CD14-positive monocyte (primary cell): ENCODE results near the gene PAK2. TPM values are rescaled to one million over a fixed set of nuclear protein-coding genes. Genes with fewer than 3 reads are reported as not detected.
"Not testable (repeated sequence)": the region's sequence is repeated elsewhere in the genome, so short reads cannot be mapped to it uniquely, and the experiment has no call there.

ENCODE experiments used
- DNase-seq, 3 donors: peaks; one replicate each; pipeline ENCODE4 v3.0.0-alpha.2; 2011 to 2022
- H2AFZ ChIP-seq: 2 replicates; pipeline ENCODE4 v1.6.0; 2012; ENCODE audit warnings: mild to moderate bottlenecking, low read depth, low read length, inconsistent platforms; ENCODE audit not compliant: insufficient read depth, poor library complexity, severe bottlenecking
- H3K27ac ChIP-seq, 2 donors: 1 replicate in 1 of 2; 2 replicates in 1 of 2; pipeline ENCODE4 v1.5.1; 2012 to 2013; ENCODE audit warnings: low read length in 2 of 2, control low read depth in 1 of 2, inconsistent platforms in 1 of 2, low read depth in 1 of 2, mild to moderate bottlenecking in 1 of 2
- H3K27me3 ChIP-seq, 2 donors: one replicate each; pipeline versions ENCODE4 v1.6.0 to v1.6.1; 2011 to 2013; ENCODE audit warnings: low read length in 2 of 2; ENCODE audit not compliant: control insufficient read depth in 2 of 2, insufficient read depth in 2 of 2
- H3K36me3 ChIP-seq, 2 donors: replicated peaks in 1 of 2; 1 replicate in 1 of 2; 2 replicates in 1 of 2; pipeline versions ENCODE4 v1.5.1 to v1.6.1; 2012 to 2013; ENCODE audit warnings: low read length in 2 of 2, control low read depth in 1 of 2, inconsistent platforms in 1 of 2, mild to moderate bottlenecking in 1 of 2; ENCODE audit not compliant: insufficient read depth in 2 of 2, control insufficient read depth in 1 of 2
- H3K4me1 ChIP-seq, 2 donors: 1 replicate in 1 of 2; 2 replicates in 1 of 2; pipeline versions ENCODE4 v1.5.1 to v1.6.1; 2012 to 2013; ENCODE audit warnings: low read length in 2 of 2, control low read depth in 1 of 2, inconsistent platforms in 1 of 2, mild to moderate bottlenecking in 1 of 2, moderate library complexity in 1 of 2; ENCODE audit not compliant: insufficient read depth in 2 of 2, control insufficient read depth in 1 of 2
- H3K4me2 ChIP-seq: replicated peaks from 2 replicates; pipeline ENCODE3; 2012; ENCODE audit warnings: low read length, moderate library complexity, mild to moderate bottlenecking; ENCODE audit not compliant: poor library complexity, severe bottlenecking; ENCODE audit errors: extremely low read depth
- H3K4me3 ChIP-seq, 3 experiments: fragments of 200-600 bp in 1 of 3; sonication (generic) in 1 of 3; replicated peaks in 1 of 3; 1 replicate in 2 of 3; 2 replicates in 1 of 3; pipeline ENCODE4 v1.5.1; 2011 to 2013; ENCODE audit warnings: low read length in 3 of 3, mild to moderate bottlenecking in 3 of 3, control low read depth in 2 of 3, low read depth in 2 of 3, inconsistent platforms in 1 of 3, moderate library complexity in 1 of 3
- H3K79me2 ChIP-seq: 2 replicates; pipeline ENCODE4 v1.6.0; 2012; ENCODE audit warnings: mild to moderate bottlenecking, control low read depth, inconsistent platforms, low read length, moderate library complexity; ENCODE audit not compliant: insufficient read depth
- H3K9ac ChIP-seq: 2 replicates; pipeline ENCODE4 v1.6.0; 2017; ENCODE audit warnings: low read length, mild to moderate bottlenecking; ENCODE audit not compliant: insufficient read depth, poor library complexity, severe bottlenecking
- H3K9me3 ChIP-seq, 2 donors: replicated peaks in 1 of 2; 1 replicate in 1 of 2; 2 replicates in 1 of 2; pipeline versions ENCODE4 v1.5.1 to v1.6.1; 2012 to 2013; ENCODE audit warnings: low read length in 2 of 2, control low read depth in 1 of 2; ENCODE audit not compliant: control insufficient read depth in 1 of 2, insufficient read depth in 1 of 2
- H4K20me1 ChIP-seq: 2 replicates; pipeline ENCODE4 v1.6.0; 2012; ENCODE audit warnings: mild to moderate bottlenecking, low read length, control low read depth, moderate library complexity; ENCODE audit not compliant: insufficient read depth
- H3K27ac Mint-ChIP-seq, 7 donors: one replicate each; pipeline ENCODE4 v1.8.0; 2020; ENCODE audit warnings: mild to moderate bottlenecking in 7 of 7, mixed read lengths in 7 of 7, moderate library complexity in 6 of 7, inconsistent platforms in 2 of 7
- H3K27me3 Mint-ChIP-seq, 3 donors: one replicate each; pipeline ENCODE4 v1.8.0; 2021 to 2022; ENCODE audit warnings: low read depth in 3 of 3, mild to moderate bottlenecking in 3 of 3, mixed read lengths in 3 of 3, moderate library complexity in 3 of 3, inconsistent platforms in 1 of 3
- H3K36me3 Mint-ChIP-seq, 2 donors: one replicate each; pipeline ENCODE4 v1.8.0; 2020; ENCODE audit warnings: mixed read lengths in 2 of 2, inconsistent platforms in 1 of 2, mild to moderate bottlenecking in 1 of 2
- H3K4me1 Mint-ChIP-seq: one replicate; pipeline ENCODE4 v1.8.0; 2020; ENCODE audit warnings: mild to moderate bottlenecking, mixed read lengths
- H3K4me3 Mint-ChIP-seq, 2 donors: one replicate each; pipeline ENCODE4 v1.8.0; 2020; ENCODE audit warnings: mild to moderate bottlenecking in 2 of 2, mixed read lengths in 2 of 2, moderate library complexity in 1 of 2
- H3K9me3 Mint-ChIP-seq, 7 donors: one replicate each; pipeline ENCODE4 v1.8.0; 2020 to 2022; ENCODE audit warnings: mixed read lengths in 7 of 7, mild to moderate bottlenecking in 6 of 7, moderate library complexity in 6 of 7, inconsistent platforms in 2 of 7
- WGBS: methylation state at CpG from one replicate; pipeline ENCODE4 v1.1.5; 2013; ENCODE audit warnings: missing lambda C conversion rate; ENCODE audit not compliant: insufficient coverage; 5-methylcytosine and 5-hydroxymethylcytosine counted together
- intact Hi-C, 2 donors: fragments of 100-400 bp; cut with micrococcal nuclease; formaldehyde crosslinking; loops; one replicate each; pipeline versions ENCODE4 v1.15.0 to v1.15.1; 2023
- polyA plus RNA-seq, 3 donors: library from polyadenylated mRNA; depleted of rRNA in 1 of 3; unstranded in 2 of 3; stranded (reverse) in 1 of 3; fragments of 300-500 nt in 2 of 3; fragments of >200 nt in 1 of 3; fragmentation: Illumina TruSeq in 2 of 3; gene quantifications; 1 replicate in 2 of 3; 2 replicates in 1 of 3; pipeline ENCODE4 v1.2.3, GENCODE V29; 2012 to 2021
- TF ChIP-seq, protein P1 (sequence below): fragments of 200-600 bp; IDR thresholded peaks from one replicate; pipeline ENCODE4 v1.8.0; 2022; ENCODE audit warnings: antibody characterized with exemption, mild to moderate bottlenecking

Gene PAK2
- polyA plus RNA-seq, 3 donors, result 32.4 to 44.2 (median 33.2) TPM

DNA sequence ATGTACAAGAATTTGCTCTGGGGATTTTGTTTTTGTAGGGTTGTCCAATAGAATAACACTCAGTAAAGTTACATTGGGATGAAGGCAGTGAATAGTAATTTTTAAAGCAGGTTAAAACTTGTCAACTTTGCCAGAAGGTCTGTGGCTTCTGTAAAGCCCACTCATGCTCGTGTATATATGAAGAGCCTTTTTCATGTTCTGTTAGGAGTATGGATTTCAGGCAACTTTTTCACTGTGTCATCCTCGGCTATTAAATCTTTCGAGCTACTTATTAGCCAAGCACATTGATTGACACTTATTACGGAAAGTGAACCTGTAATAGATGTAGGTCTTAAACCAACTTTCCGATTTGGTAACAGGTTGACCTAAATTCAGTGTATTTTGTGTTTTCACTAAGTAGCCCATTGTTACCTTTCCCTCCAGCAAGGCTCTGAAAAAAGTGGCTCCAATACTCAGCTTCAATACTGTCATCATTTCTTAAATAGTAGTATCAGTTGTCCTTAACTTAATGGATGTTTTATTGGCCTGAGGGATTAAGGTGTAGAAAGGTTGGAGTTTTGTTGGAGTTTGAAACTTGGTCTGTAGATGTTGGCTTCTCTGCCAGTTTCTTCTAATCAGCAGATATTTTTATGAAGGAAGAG is 1.7 kb downstream of the PAK2 start:
- H3K4me1 Mint-ChIP-seq, result peaks cover 27% of the 10 kb centered on the region
- intact Hi-C loops, result loop anchor here in 1 of 2 donors (5.0 kb wide), 1 partner anchor 34 kb away; no protein-coding TSS in a partner anchor

GRCh38 chr3:196743569-196743968 is 3.9 kb downstream of the PAK2 start:
- not testable (repeated sequence) for H3K9me3 Mint-ChIP-seq, H3K4me2 ChIP-seq, H3K27me3 ChIP-seq, DNase-seq, H3K4me3 ChIP-seq, H3K27me3 Mint-ChIP-seq, H3K4me3 Mint-ChIP-seq, H3K27ac ChIP-seq, H2AFZ ChIP-seq, H3K9me3 ChIP-seq, H3K9ac ChIP-seq
- peaks cover 7 to 23% of the 10 kb centered on the region in 2 donors for H3K36me3 Mint-ChIP-seq
- peak overlapping the region in 1 of 7 donors; percentile 50 for H3K27ac Mint-ChIP-seq
- H3K4me1 Mint-ChIP-seq, result peaks cover 36% of the 10 kb centered on the region
- Histone ChIP-seq H4K20me1 (peaks cover 88% of the 10 kb centered on the region), H3K79me2 (peaks cover 91% of the 10 kb centered on the region), H3K36me3 (peaks cover 0 to 23% of the 10 kb centered on the region in 2 donors), H3K4me1 (peaks cover 22 to 34% of the 10 kb centered on the region in 2 donors)
- WGBS, result no CpG with 5 or more reads among the region's 10 CpGs
- intact Hi-C loops, result loop anchor here in 1 of 2 donors (5.0 kb wide), 1 partner anchor 36 kb away; no protein-coding TSS in a partner anchor

More for the DNA sequence above, 1.7 kb downstream of the PAK2 start:
- WGBS, result 60% methylated on average over 2 of the region's 5 CpGs
- H3K4me3 ChIP-seq, result peak overlapping the region; percentile 75 to 98 (median 95)
- peak overlapping the region; percentile 84 for H3K4me2 ChIP-seq
- H2AFZ ChIP-seq, result peak overlapping the region; percentile 85
- H3K4me1 ChIP-seq, result peaks cover 19 to 31% of the 10 kb centered on the region in 2 donors
- Mint-ChIP-seq H3K36me3 (peaks cover 0 to 17% of the 10 kb centered on the region in 2 donors), H3K9me3 (peaks cover 0 to 2% (median 0%) of the 10 kb centered on the region in 7 donors), H3K4me3 (peak overlapping the region; percentile 98 to 100), H3K27me3 (peaks cover 0 to 1% (median 0%) of the 10 kb centered on the region in 3 donors), H3K27ac (peak overlapping the region; percentile 96 to 99 (median 98))
- no peak for DNase-seq
- peaks cover 0 to 7% of the 10 kb centered on the region in 2 donors for H3K36me3 ChIP-seq
- H3K9ac ChIP-seq, result peak overlapping the region; percentile 98
- H3K79me2 ChIP-seq, result peaks cover 69% of the 10 kb centered on the region
- H3K27ac ChIP-seq, result peak overlapping the region in 1 of 2 donors; percentile 97
- no peaks in the 10 kb centered on the region for H3K27me3 ChIP-seq
- H4K20me1 ChIP-seq, result peaks cover 66% of the 10 kb centered on the region
- TF ChIP-seq, protein P1, sequence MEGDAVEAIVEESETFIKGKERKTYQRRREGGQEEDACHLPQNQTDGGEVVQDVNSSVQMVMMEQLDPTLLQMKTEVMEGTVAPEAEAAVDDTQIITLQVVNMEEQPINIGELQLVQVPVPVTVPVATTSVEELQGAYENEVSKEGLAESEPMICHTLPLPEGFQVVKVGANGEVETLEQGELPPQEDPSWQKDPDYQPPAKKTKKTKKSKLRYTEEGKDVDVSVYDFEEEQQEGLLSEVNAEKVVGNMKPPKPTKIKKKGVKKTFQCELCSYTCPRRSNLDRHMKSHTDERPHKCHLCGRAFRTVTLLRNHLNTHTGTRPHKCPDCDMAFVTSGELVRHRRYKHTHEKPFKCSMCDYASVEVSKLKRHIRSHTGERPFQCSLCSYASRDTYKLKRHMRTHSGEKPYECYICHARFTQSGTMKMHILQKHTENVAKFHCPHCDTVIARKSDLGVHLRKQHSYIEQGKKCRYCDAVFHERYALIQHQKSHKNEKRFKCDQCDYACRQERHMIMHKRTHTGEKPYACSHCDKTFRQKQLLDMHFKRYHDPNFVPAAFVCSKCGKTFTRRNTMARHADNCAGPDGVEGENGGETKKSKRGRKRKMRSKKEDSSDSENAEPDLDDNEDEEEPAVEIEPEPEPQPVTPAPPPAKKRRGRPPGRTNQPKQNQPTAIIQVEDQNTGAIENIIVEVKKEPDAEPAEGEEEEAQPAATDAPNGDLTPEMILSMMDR, result no peak
- H3K9me3 ChIP-seq, result no peaks in the 10 kb centered on the region
